Right ventricle myocardium inferior (tissue), 1 donor: ENCODE data around the gene ERC1. TPM values are rescaled to one million over a fixed set of nuclear protein-coding genes. Genes with fewer than 3 reads are reported as not detected.
A peak's percentile ranks its signal among the peaks of the same experiment; 100 is the strongest.
"Not testable (repeated sequence)": the region's sequence is repeated elsewhere in the genome, so short reads cannot be mapped to it uniquely, and the experiment has no call there.

Experiments
- ATAC-seq: fragments of 200-7000 bp; cut with Tn5 transposase; one replicate; pipeline ENCODE4 v1.9.1; 2020; ENCODE audit warnings: mild to moderate bottlenecking, moderate library complexity
- DNase-seq: peaks from one replicate; pipeline ENCODE4 v3.0.0; 2021; ENCODE audit errors: missing footprints
- intact Hi-C: fragments of 100-400 bp; cut with DNase I; formaldehyde crosslinking; loops from one replicate; pipeline ENCODE4 v1.11.0; 2022
- total RNA-seq: library from RNA; stranded (reverse); fragmentation: NEBNext Ultra II Directional; extraction: Animal tissue kit (Norgen Biotek cat#: 25700); gene quantifications from one replicate; pipeline ENCODE4 v1.2.1, GENCODE V29; 2021
- donor health status: DM: no; HTN: yes; CAD: no; lungs with severe emphysema.

ERC1 gene
- total RNA-seq, 1 donor from 2014 or later, result 43.1 TPM

DNA sequence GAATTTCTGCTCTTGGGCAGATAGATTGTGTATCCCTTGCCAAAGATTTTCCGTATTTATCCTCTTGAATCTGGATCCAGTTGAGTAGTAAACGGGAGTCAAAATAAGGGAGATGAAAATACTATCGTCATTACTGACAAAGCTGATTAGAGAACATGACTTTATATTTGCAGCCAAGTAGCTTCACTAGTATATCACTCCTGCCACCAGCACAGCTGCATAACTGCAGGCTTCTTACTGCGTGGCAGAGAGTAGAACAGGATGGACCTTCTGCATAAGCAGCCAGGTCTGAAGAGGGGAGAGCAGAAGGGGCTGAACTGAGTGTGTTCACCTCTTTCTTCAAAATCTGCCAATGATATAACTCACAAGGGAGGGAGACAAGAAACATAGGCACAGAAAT is 319.6 kb downstream of the ERC1 start:
- intact Hi-C loops, result no loop called here
- no peak for DNase-seq
- ATAC-seq, result peak; percentile 42

DNA sequence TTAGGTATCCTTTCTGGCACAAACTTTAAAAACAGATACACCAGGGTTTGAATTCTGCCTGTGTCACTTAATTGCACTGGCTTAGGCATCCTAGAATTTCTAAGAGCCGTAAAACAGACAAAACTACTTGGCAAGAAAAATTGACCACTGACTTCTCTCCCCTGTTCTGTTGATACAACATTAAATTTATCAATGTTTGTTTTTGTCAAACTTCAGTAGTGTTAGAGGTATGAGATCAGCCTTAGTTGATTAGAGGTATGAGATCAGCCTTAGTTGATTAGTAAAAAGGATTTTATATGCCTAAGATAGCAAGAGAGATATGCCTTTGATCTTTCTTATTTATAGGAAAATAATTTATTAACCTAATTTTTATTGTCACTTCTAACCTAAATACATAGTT is 320.1 kb downstream of the ERC1 start:
- intact Hi-C loops, result no loop called here
- DNase-seq (no peak), ATAC-seq (no peak)

DNA sequence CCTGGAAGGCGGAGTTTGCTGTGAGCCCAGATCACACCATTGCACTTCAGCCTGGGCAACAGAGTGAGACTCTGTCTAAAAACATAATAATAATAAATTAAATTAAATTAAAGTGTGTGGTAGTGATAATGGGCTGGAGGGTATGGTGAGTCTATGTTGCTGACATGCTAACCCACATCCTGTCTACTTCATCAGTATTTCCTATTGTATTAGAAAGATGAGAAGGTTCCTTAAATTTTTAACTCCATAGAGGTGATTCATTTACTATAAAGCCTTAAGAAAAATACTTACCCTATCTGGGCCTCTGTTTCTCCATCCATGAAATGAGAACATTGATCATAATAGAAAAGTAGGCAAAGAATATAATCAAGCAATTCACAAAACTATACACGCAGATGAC is 322.9 kb downstream of the ERC1 start:
- ATAC-seq, result no peak
- no peak for DNase-seq
- intact Hi-C loops, result no loop called here

DNA sequence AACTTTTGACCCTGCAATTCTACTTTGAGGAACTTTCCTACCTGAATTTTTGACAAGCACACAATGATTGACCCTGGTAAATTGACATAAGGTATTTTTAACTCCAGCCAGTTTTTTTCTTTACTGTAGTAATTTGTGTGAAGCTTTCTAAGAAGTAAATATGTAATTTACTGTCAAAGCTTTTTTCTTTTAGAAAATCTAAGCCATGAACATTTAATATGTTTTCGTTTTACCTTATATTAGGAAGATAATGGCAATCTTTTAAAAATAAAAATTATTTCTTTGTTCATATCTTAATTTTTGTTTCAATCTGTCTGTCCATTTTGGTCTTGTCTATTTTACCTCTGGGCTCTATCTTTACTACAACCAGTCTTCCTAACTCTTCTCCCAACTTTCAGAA is 323.5 kb downstream of the ERC1 start:
- ATAC-seq, result no peak
- intact Hi-C loops, result no loop called here
- DNase-seq, result no peak

DNA sequence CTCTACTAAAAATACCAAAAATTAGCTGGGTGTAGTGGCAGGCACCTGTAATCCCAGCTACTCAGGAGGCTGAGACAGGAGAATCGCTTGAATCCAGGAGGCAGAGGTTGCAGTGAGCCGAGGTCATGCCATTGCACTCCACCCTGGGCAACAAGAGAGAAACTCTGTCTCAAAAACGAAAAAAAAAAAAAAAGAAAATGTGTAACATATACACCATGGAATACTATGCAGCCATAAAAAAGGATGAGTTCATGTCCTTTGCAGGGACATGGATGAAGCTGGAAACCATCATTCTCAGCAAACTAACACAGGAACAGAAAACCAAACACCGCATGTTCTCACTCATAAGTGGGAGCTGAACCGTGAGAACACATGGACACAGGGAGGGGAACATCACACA is 326.0 kb downstream of the ERC1 start:
- DNase-seq, ATAC-seq, intact Hi-C loops: not testable (repeated sequence)

DNA sequence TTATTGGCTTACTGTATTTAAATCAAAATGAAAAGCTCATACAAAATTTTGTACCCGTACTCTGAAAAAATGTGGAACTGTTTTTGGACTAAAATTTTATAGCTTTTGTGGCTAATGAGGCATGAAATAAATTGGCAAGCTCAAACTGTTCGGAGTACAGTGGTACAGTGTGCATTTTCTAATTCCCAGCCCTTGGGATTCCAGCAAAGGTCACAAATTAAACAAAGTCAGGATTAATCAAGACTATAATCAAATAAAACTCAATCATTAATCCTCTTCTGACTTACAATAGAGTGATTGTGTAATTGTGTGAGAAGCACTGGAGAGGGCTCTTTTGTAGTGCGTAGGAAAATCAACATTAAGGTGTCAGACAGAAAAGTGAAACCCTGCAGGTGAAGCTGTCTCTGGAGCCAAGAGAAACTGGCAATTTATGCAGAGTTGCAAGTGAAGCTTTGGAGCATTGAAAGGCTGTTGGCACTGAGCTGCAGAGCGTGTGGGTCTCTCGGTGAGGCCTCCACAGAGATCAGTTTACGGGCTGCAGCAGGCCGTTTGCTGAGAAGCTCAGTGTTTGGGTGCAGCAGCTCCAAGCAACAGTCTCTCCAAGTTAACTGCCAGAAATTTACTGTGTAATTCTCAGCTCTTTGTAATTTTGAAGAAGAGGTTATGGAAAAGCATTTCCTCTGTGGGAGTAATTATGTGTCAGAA is 327.5 kb downstream of the ERC1 start:
- intact Hi-C loops, result no loop called here
- ATAC-seq (peak; percentile 75), DNase-seq (no peak)

DNA sequence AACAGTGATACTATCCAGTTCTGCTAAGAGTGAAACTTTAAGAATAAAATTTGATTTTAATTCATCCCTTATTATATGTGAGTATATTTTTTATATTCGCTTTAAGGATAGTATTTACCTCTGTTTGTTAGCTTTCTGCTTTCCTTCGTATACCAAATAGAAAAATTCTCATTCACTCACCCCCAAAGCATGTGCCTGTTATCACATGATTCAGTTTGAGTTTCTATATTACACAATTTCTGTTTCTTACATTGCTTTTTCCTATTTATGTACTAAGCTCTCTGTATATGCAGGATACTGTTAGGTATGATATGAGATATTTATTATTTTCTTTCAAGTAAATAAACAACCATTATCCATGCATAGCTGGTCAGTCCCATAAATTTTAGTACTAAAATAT is 328.2 kb downstream of the ERC1 start:
- intact Hi-C loops, result no loop called here
- no peak for DNase-seq
- ATAC-seq, result no peak

DNA sequence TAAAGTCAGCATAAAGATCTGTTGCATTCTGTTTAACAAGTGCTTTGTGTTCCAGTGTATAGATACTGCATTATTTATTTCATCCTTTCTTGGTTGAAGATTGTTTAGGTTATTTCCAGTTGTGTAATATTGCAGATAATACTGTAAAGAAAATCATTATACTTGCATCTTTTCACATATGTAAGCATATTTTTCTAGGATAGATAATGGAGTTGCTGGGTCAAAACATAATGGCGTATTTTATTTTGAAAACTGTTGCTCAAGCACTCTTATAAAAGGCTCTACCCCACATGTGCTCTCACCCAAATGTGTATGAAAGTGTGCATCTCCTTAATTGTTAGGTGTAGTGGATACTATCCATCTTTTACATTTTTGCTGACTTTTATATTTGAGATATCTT is 329.0 kb downstream of the ERC1 start:
- no peak for ATAC-seq
- intact Hi-C loops, result no loop called here
- DNase-seq, result no peak

DNA sequence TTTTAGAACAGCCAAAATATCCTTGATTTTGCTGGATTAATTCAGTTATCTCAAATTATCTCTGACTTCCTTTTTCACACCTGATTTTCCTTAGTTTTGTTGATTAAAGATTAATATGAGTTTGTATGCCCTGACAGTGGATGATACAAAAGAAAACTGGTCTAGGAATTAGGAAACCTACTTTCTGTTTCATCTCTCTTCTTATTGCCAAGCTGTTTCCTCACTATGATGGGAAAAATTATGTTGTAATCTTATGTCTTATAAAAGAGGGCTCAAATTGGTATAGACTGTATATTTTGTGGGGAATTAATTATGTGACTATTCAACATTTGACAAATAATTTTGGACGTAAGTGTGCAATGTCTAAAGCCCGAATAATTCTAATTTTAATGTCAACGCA is 331.8 kb downstream of the ERC1 start:
- DNase-seq (no peak), ATAC-seq (no peak)
- intact Hi-C loops, result no loop called here

DNA sequence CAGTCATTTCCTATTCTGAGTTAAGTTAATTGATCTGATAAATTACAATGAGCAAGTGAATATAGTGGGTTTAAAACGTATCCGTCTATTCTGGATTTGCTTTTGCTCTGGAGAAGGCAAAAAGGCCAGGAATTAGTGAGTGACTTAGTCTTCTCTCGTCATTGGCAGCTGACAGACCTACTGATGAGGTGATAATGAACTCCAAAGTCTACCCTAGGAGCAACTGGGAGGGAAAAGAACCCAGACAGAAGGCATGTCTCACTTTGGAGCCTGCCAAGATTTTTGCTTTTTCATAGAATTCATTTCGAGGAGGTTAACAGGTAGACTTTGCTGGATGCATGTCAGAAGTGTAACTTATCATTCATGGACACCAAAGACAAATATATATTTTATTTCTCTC is 333.1 kb downstream of the ERC1 start:
- ATAC-seq (no peak), DNase-seq (no peak)
- intact Hi-C loops, result no loop called here

DNA sequence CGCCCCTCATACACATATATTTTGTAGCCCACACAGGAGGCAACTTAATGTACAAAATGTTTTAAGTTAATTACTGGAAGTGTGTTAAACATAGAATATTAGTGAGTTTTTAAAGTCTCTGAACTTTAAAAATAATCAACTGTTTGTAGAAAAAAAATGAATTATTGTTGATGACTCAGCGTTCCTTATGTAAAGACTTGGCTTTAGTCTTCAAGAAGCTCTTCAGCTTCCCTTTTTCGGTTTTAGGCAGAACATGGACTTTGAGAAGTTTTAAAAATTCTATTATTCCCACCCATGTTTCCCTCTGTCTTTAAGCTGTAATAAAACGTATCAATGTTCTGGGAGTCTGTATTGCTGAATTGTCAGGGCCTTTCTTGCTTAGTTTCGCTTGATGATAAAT is 333.9 kb downstream of the ERC1 start:
- DNase-seq (no peak), ATAC-seq (no peak)
- intact Hi-C loops, result no loop called here

DNA sequence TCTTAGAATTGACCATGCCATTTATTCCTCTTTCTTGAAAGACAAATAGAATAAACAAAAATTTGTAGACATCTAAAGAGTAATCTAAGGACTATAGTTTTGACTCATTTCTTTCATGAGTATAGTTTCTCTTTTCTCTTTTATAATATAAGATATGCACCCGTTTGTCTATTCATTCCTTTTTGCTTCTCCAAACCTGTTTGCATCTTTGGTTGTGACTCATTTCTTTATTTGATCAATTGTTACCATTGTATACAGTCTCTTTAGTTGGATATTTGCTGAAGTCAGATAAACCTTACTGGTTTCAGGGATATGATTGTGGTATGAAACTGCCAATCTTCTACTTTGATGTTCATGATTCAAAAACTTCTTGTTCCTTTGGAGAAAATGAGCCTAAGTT is 334.6 kb downstream of the ERC1 start:
- intact Hi-C loops, result no loop called here
- no peak for DNase-seq
- no peak for ATAC-seq

DNA sequence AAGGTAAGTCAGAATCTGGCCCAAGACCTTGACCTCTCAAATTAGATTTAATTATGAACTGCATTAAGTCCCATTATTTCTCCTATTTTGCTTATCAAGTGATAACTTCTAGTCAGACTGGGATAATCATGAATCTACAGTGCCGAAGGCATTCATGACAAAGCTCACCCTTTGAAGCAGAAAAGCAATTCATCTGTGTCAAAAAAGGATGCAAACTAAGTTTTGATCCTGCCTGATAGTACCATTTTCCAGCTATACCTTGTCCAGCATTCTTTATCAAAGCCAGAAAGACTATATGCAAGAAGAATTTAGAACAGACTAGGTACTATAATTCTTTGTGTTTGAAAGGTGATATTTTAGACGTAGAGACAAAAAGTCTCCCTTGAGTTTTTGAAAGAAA is 335.2 kb downstream of the ERC1 start:
- DNase-seq, result no peak
- intact Hi-C loops, result no loop called here
- ATAC-seq, result no peak

DNA sequence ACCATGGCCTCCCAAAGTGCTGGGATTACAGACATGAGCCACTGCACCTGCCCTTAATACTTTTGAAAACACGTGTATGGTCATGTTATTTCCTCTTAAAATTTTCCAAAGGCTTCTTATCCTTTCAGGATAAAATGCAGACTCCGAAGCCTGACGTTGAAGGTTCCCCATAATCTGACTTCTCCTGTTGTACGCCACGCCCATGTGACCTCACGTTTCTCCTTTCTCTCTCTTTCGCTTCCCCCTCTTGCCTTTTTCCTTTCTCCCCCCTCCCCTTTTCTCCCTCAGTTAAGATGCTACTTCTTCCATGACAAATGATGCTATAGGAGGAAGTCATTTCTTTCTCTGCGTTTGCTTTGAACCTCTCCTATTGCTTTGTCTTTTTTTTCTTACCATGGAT is 337.4 kb downstream of the ERC1 start:
- ATAC-seq (peak; percentile 16), DNase-seq (peak; percentile 69)
- intact Hi-C loops, result no loop called here

DNA sequence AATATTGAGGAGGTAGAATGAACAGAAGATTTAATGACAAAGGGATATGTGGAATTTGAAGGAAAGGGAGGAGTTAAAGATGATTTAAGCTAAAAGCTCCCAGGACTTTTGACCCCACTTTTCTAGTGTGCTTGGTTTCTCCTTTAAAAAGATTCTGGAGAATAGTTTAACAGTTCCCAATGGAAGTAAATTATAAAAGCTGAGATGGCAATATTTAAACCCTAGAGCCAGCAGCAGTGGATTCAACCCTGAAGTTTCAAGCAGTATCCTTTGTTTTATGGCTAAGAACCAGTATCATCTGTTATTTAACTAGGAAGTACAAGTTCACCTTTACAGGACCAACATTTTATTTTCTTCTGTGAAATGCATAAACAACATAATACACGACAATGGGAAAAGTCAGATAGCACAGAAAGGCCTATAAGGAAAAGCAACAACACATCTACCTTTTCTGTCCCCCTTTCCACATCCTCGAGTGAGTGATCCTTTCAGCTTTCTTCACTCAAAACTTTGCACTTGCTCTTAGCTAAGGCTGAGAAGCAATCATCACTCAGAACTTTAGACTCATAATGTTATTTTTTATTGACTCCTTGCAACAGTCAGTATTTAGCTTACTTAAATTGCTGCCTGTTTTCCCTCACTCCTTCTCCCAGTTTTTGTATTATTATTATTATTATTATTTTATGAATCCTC is 338.9 kb downstream of the ERC1 start:
- no peak for DNase-seq
- intact Hi-C loops, result no loop called here
- no peak for ATAC-seq

DNA sequence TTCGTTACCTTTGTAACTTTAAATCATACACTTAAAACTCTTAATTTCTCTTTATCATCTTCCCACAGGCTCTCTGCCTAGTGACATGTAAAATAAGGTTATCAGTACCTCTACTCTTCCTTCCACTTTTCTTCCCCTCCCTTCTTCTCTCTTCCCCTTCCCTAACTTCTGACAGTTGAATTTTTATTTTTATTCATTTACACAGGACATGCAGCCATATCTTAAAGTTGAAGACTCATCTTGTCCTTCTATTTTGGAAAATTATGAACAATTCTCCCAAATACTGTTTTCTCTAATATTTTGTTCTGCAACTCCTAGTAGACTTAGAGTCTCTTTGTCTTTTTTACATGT is 339.4 kb downstream of the ERC1 start:
- intact Hi-C loops, result no loop called here

DNA sequence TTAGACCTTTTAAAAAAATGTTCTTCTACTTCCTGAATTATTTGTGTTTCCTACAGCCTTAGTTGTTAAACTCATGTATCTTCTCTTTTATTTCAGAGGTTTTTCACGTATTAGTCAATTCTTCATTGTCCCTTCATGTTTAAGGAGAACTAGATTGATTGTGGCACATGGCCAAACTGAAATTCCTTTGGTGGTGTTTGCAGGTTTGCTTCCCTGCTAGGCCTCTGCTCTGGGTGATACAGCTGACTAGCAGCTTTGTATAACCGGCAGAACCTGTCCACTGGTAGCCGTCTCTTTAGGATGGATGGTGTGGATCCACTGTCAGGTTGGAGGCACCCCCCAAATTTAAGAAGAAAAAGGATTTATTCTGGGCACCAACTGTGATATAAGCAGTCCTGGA is 341.3 kb downstream of the ERC1 start:
- DNase-seq (no peak), ATAC-seq (no peak)
- intact Hi-C loops, result no loop called here

More for the DNA sequence above, 339.4 kb downstream of the ERC1 start:
- DNase-seq (no peak), ATAC-seq (no peak)

DNA sequence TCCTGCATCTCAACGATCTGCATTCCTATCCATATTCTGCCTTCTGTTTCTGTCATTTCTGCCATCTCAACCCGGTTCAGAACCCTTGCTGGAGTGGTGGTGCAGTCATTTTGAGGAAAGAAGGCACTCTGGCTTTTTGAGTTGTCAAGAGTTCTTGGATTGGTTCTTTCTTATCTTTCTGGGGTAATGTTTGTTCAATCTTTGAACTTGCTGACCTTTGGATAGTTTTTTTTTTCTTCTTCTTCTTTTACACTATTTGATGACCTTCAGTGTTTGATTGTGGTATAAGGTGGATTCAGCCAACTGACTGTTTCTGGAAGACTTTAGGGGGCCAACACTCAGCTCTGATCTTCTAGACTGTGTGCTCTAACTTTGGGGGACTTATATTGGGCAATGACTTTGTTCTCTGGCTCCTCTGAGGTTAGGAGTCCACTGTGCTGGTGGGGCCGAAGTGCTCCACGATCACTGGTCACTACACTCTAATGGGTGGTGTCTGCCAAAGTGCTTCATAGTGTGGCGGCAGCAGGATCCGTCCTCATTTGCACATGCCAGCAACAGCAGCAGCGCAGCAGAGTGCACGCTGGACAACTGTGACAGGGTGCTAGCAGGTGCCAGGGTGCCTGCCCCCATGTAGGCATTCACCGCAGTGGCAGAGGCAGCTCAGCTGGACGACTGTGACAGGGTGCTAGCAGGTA is 347.6 kb downstream of the ERC1 start:
- DNase-seq (no peak), ATAC-seq (no peak)
- intact Hi-C loops, result no loop called here

DNA sequence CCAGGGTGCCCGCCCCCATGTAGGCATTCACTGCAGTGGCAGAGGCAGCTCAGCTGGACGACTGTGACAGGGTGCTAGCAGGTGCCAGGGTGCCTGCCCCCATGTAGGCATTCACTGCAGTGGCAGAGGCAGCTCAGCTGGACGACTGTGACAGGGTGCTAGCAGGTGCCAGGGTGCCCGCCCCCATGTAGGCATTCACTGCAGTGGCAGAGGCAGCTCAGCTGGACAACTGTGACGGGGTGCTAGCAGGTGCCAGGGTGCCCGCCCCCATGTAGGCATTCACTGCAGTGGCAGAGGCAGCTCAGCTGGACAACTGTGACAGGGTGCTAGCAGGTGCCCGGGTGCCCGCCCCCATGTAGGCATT is 348.1 kb downstream of the ERC1 start:
- intact Hi-C loops, DNase-seq, ATAC-seq: not testable (repeated sequence)

DNA sequence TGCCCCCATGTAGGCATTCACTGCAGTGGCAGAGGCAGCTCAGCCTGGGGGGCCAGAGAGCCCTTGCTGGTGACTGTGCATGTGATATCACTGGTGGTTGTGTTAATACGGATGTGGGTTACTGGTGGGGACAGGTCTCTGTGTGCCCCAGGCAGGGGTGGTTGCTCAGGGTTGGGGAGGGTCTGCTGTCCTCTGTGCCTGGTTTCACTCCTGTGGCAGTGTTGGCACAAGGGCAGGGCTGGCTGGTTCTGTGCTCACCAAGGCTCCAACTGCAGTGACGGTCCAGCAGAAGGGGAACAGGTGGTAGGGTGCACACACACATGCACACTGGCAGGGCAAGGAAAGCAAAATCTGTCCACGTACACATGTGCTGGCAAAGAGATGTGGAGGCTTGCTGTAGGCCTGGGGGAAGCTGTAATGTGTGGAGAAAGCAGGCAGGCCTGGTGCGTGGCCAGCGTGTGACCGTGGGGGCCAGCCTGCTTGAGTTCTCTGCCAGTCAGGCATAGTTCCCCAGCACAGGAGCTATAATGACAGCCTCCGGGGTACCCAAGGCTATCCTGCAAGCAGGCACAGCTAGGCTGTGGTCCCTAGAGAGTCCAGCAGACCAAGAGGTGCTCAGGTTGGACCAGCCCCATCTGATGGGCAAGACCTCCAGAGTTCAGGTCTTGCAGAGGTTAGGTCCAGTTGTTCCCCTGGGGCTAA is 348.7 kb downstream of the ERC1 start:
- ATAC-seq (peak; percentile 37), DNase-seq (peak; percentile 26)
- intact Hi-C loops, result no loop called here
